ENCODE data around the gene CXCR3. TPM values are rescaled to one million over a fixed set of nuclear protein-coding genes. Genes with fewer than 3 reads are reported as not detected.

CXCR3 gene
- polyA plus RNA-seq, 1 donor (not counting 4 experiments of a cell fraction or from before 2014, with no cell fraction given): not detected

DNA sequence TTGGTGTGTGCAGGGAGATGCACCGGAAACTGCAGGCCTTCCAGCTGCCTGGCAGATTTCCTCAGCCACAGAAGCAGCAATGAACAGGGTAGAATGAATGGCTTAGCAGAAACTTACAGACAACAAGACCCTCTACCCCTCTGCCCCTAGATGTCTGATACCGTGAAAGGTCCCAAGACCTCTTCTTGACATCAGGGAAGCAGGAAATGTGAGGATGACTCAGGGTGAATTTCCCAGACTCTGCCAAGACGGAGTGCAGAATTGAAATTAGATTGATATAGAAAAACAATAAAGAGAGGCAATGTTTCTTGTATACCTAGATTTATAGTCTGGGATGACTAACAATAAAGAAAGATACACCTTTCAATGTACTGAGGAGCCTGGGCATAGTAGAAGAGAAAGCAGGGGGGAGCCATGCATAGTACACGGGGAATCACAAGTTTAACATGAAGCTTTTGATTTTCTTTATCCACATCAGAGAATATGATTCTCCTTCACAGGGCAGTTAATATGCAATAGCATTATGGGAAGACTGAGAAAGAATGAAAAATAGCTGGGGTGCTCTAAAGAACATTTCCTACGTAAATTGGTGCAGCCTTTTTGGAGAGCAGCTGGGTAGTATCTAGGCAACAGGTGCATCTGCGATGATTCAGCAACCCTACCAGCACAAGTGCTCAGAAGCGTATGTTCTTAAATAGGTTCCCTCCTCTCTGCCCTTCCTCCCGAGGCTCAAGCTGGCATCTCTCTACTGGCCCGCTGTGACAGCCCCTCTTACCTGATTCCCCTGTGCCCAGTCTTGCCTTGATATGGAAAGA lies 18.3 kb upstream of the CXCR3 start:
- TF ChIP-seq EZH2 (IDR thresholded peaks at IDR 0.05; ENCODE audit: low read length) (no peak), CTCF (optimal IDR thresholded peaks at IDR 0.05 in 1 of 3, IDR thresholded peaks at IDR 0.05 in 1 of 3, conservative IDR thresholded peaks at IDR 0.05 in 1 of 3; ENCODE audit: extremely low read depth in 1 of 3, insufficient read depth in 2 of 3, low read length in 3 of 3) (no peak)
- Histone ChIP-seq H3K27me3 (ENCODE audit: control insufficient read depth, extremely low read depth, insufficient read depth, low read length) (no peaks in the 10 kb centered on the region), H3K4me2 (ENCODE audit: control insufficient read depth, extremely low read depth, insufficient read depth, low read depth, low read length) (no peak overlapping the region), H3K9me3 (ENCODE audit: control insufficient read depth, low read depth, low read length) (no peaks in the 10 kb centered on the region), H3K27ac (ENCODE audit: control insufficient read depth, insufficient read depth, low read length) (no peak overlapping the region), H3K4me3 (ENCODE audit: control insufficient read depth in 2 of 3, extremely low read depth in 1 of 3, insufficient read depth in 2 of 3, low read depth in 1 of 3, low read length in 3 of 3) (no peak overlapping the region), H3K36me3 (ENCODE audit: control insufficient read depth in 2 of 2, extremely low read depth in 1 of 2, insufficient read depth in 2 of 2, low read length in 2 of 2) (no peaks in the 10 kb centered on the region), H4K20me1 (ENCODE audit: control insufficient read depth, extremely low read depth, insufficient read depth, low read length) (no peaks in the 10 kb centered on the region), H3K9me1 (ENCODE audit: control insufficient read depth, extremely low read depth, insufficient read depth, low read length) (no peaks in the 10 kb centered on the region), H3K4me1 (ENCODE audit: control insufficient read depth, extremely low read depth, insufficient read depth, low read length) (peaks cover 6% of the 10 kb centered on the region), H3K9ac (ENCODE audit: control insufficient read depth, extremely low read depth, insufficient read depth, low read length) (no peak overlapping the region), H2AFZ (ENCODE audit: control insufficient read depth, low read length) (no peak overlapping the region), H3K79me2 (ENCODE audit: control insufficient read depth, insufficient read depth, low read length) (no peaks in the 10 kb centered on the region)
- no peak for FAIRE-seq
- DNase-seq (ENCODE audit: low read depth, low spot score): no peak
- dilution Hi-C loops (cut with MboI; ENCODE audit: extremely low pct_ligation_motif_present, low sequenced_read_pairs): no loop called here

- Histone ChIP-seq H2AFZ (ENCODE audit: control insufficient read depth, low read length) (no peak overlapping the region), H3K27me3 (ENCODE audit: control insufficient read depth, extremely low read depth, insufficient read depth, low read length) (no peaks in the 10 kb centered on the region), H3K4me2 (ENCODE audit: control insufficient read depth, extremely low read depth, insufficient read depth, low read depth, low read length) (no peak overlapping the region), H3K9ac (ENCODE audit: control insufficient read depth, extremely low read depth, insufficient read depth, low read length) (no peak overlapping the region), H3K79me2 (ENCODE audit: control insufficient read depth, insufficient read depth, low read length) (no peaks in the 10 kb centered on the region), H3K4me3 (ENCODE audit: control insufficient read depth in 2 of 3, extremely low read depth in 1 of 3, insufficient read depth in 2 of 3, low read depth in 1 of 3, low read length in 3 of 3) (no peak overlapping the region), H3K9me3 (ENCODE audit: control insufficient read depth, low read depth, low read length) (no peaks in the 10 kb centered on the region), H3K9me1 (ENCODE audit: control insufficient read depth, extremely low read depth, insufficient read depth, low read length) (no peaks in the 10 kb centered on the region), H3K4me1 (ENCODE audit: control insufficient read depth, extremely low read depth, insufficient read depth, low read length) (peaks cover 6% of the 10 kb centered on the region), H3K36me3 (ENCODE audit: control insufficient read depth in 2 of 2, extremely low read depth in 1 of 2, insufficient read depth in 2 of 2, low read length in 2 of 2) (no peaks in the 10 kb centered on the region), H3K27ac (ENCODE audit: control insufficient read depth, insufficient read depth, low read length) (no peak overlapping the region), H4K20me1 (ENCODE audit: control insufficient read depth, extremely low read depth, insufficient read depth, low read length) (no peaks in the 10 kb centered on the region)
- DNase-seq (ENCODE audit: low read depth, low spot score) (no peak), FAIRE-seq (no peak)
- TF ChIP-seq EZH2 (IDR thresholded peaks at IDR 0.05; ENCODE audit: low read length) (no peak), CTCF (optimal IDR thresholded peaks at IDR 0.05 in 1 of 3, IDR thresholded peaks at IDR 0.05 in 1 of 3, conservative IDR thresholded peaks at IDR 0.05 in 1 of 3; ENCODE audit: extremely low read depth in 1 of 3, insufficient read depth in 2 of 3, low read length in 3 of 3) (no peak)
- dilution Hi-C loops (cut with MboI; ENCODE audit: extremely low pct_ligation_motif_present, low sequenced_read_pairs): no loop called here
Measured at GRCh38 chrX:71634366-71634765, 16.1 kb upstream of the CXCR3 start.

Measured in keratinocyte (primary cell).